HG03103 (cell line): ENCODE data around the gene GSTA2.
"Not testable (repeated sequence)": the region's sequence is repeated elsewhere in the genome, so short reads cannot be mapped to it uniquely, and the experiment has no call there.

ENCODE experiments used
- ATAC-seq: cut with Tn5 transposase; IDR thresholded peaks from one replicate; pipeline ENCODE4 v1.9.1; 2021; ENCODE audit warnings: low read depth; ENCODE audit not compliant: unreplicated experiment

Gene GSTA2

GRCh38 chr6:52763322-52763916, at the start of gene GSTA2:
Gene GSTA2, minus strand, starts transcription at chr6:52763475. Its CDS starts 5,528 bp downstream, at chr6:52757947.
- ATAC-seq = not testable (repeated sequence)

DNA sequence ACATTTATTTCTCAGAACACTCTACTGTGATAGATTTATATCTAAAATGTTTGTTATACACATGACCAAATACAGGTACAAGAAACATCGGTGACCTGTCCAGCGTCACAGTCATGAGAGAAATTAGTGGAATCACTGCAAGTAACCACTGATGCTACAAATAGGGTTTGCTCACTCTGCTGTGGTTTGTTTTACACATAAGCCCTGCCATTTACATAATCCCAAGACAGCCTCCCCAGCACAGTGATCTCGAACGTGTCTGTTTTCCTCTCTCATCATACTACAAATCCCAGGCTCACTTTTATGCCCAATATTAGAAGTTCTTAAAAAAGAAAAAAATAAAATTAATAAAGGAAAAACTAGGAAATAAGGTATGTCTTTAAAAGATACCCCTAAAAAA, 46.5 kb upstream of the GSTA2 start:
- not testable (repeated sequence) for ATAC-seq

DNA sequence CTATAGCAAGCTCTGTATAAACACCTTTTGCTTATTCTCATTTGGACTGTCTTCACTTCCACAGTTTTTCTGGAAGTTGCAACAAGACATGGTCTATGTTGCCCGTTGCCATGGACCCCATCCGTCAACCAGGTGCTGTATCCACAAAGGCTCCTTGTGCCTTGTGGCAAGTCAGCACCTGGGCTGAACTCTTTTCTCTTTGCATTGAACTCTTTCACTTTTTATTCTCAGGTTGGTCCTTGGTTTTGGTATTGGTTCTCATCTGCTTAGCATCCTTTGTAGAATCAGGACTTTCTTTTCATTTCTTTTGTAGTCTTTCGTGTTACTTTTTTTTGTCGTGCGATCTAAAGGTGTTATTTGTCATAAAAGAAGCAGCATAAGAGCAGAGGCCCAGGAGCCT, 45.4 kb upstream of the GSTA2 start:
- ATAC-seq = no peak

DNA sequence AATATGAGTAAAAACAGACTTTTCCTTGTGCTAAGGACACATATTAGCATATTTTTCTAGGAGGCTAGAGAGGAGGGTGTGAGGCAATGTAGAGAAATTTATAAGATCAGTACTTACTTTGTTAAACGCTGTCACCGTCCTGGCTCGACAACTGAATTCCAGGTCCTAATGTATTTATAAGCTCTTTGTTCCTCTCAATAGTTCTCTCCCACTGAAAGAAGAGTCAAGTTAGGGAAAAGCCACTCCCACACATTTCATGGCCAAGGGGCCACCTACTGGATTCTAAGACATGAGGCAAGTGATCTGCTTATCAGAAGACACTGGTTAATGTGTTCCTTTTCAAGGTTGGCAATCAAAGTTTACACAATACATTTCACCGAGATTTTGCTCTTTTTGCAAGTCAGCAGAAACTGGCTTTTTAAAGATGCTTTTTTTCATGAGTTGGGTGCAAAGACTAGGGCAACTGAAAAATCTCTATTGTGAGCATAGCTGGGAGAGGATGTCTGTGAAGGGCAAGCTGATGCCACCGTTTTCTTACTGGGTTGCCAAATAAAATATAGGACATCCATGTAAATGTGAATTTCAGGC, 40.5 kb upstream of the GSTA2 start, which contains the start of gene GSTA1:
GSTA1 (minus strand) TSS at position 149 of the 588 bp plus-strand sequence. CDS start 4,549 bp downstream, outside the sequence.
- ATAC-seq = not testable (repeated sequence)

GRCh38 chr6:52802806-52803205, 39.5 kb upstream of the GSTA2 start:
- no peak for ATAC-seq

GRCh38 chr6:52801188-52801841, 38.0 kb upstream of the GSTA2 start:
- ATAC-seq = no peak

DNA sequence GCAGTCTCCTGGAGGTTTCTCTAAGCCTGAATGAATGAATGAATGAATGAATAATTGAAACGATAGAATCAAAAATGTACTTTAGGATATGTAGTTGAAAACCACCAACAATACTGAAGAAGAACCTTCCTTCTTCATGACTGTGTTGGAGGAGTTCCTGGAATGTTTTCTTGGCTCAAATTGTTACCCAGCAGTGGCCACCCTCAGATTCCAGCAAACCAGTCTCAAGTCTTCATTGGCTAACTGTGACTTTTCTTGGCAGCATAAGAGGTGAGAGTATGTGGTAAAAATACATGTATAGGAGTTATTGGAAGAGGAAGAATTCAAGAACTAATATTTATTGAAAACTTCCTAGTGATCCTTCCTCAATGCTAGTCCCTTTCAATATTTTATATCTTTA, 36.0 kb upstream of the GSTA2 start:
- not testable (repeated sequence) for ATAC-seq

DNA sequence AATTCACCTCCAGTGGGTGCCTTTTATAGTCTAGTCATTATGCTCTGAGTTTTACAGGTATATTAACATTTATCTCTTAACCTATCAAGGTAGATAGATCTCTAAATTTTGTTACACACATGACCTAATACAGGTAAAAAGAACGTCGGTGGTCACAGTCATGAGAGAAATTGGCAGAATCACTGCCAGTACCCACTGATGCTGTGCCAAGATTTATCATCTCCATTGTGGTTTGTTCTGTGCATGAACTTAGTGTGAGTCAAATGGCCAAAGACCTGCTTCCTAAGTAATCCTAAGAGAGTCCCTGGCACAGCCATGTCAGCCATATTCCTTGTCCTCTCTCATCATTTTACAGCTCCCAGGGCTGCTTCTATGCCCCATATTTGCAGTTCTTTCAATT, 31.1 kb upstream of the GSTA2 start:
- ATAC-seq = not testable (repeated sequence)

- no peak for ATAC-seq
Measured at GRCh38 chr6:52790861-52791260, 27.6 kb upstream of the GSTA2 start.

DNA sequence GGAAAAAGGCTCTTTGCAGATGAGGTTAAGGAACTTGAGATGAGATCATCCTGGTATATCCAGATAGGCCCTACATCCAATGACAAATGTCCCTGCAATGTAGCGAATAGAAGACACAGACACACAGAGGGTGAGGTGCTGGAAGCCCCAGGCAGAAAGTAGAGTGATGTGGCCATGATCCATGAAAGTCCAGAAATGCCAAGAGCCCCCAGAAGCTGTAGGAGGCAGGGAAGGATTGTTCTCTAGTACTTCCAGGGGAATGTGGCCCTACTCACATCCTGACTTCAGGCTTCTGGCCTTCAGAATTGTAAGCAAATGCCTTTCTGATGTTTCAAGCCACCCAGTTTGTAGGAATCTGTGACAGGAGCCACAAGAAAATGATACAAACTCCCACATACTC, 26.4 kb upstream of the GSTA2 start:
- not testable (repeated sequence) for ATAC-seq

GRCh38 chr6:52788478-52788877, 25.2 kb upstream of the GSTA2 start:
- no peak for ATAC-seq

DNA sequence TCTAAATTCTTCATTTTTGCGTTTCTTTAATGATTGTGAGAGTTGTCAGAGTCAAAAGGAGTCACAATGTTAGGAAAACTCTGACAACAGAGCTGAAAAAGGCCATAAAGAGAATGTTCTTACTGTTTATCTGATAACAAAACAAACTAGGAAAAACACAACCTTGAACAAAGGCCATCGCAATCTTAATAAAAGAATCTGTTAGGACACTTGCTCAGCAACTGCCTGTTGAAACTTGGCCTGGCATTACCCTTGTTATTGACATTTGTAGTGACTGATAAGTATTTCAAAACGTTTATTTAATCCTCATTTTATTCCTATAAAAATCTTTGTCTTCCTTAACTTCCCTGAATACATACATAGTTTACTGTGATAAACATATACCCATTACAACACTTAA, 24.6 kb upstream of the GSTA2 start:
- ATAC-seq = no peak

GRCh38 chr6:52786249-52786956, 23.1 kb upstream of the GSTA2 start:
- no peak for ATAC-seq

DNA sequence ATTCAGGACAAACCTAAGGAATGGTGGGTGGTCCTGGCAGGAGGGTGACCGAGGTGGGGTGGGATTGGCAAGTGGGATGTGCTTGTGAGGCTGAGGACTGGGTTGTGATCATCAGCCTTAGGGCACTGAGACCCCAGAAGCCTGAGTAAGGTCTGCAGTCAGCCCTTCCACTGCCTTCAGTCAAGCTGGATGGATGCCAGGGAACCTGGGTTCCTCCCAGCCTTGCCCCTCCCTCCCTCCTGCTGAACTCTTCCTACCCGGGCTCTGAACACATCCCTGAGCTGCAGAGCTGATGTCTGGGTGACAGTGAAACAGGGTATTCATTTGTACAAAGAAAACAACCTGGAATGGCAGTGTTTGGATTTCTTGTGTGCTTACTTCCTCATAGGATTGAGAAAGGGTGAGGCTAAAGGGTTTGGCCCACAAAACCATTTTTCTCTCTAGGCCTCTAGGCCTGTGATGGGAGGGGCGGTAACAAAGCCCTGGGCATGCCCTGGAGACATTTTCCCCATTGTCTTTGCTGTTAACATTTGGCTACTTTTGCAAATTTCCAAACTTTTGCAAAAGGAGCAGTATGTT, 19.5 kb upstream of the GSTA2 start:
- ATAC-seq = not testable (repeated sequence)

DNA sequence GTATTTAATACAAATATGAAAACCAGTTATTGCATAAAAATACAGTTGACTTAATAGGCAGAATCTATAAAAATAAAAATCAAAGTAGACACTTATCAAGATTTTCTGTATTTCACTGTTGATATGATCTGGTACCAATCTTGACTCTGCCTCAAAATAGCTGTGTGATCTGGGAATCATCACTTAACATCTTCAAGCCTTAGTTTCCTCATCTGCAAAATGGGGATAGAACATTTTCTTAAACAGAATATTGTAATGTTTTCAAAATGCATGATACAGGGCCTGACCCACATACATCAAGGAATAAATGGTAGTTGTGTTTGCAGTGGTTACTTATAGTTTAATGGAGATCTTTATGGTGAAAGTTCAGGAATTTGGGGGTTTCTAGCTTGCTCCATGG, 18.9 kb upstream of the GSTA2 start:
- not testable (repeated sequence) for ATAC-seq

DNA sequence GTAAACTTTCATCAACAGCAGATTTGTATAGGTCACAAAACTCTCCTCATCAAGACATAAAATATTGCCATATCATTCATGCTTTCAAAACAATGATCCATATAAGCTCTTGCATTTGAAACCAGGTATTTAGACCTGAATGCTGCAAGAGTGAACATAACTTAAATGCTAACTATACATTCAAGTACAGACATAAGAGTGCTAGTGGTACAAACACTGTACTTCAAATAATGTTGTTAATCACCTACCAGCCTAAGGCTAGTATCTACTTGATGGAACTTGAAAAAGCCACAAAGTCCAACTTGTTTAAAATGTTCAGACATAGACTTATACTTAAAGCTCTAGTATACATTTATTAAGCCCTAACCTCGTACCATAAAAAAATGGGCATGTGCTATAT, 16.0 kb upstream of the GSTA2 start:
- no peak for ATAC-seq

DNA sequence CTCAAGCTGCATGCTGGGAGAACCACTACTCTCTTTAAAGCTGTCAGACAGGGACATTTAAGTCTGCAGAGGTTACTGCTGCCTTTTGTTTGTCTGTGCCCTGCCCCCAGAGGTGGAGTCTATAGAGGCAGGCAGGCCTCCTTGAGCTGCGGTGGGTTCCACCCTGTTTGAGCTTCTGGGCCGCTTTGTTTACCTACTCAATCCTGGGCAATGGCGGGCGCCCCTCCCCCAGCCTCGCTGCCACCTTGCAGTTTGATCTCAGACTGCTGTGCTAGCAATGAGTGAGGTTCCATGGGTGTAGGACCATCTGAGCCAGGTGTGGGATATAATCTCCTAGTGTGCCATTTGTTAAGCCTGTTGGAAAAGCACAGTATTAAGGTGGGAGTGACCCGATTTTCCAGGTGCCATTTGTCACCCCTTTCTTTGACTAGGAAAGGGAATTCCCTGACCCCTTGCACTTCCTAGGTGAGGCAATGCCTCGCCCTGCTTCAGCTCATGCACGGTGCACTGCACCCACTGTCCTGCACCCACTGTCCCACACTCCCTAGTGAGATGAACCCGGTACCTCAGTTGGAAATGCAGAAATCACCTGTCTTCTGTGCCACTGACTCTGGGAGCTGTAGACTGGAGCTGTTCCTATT, 13.6 kb upstream of the GSTA2 start:
- not testable (repeated sequence) for ATAC-seq

GRCh38 chr6:52769399-52769798, 6.1 kb upstream of the GSTA2 start:
- not testable (repeated sequence) for ATAC-seq

DNA sequence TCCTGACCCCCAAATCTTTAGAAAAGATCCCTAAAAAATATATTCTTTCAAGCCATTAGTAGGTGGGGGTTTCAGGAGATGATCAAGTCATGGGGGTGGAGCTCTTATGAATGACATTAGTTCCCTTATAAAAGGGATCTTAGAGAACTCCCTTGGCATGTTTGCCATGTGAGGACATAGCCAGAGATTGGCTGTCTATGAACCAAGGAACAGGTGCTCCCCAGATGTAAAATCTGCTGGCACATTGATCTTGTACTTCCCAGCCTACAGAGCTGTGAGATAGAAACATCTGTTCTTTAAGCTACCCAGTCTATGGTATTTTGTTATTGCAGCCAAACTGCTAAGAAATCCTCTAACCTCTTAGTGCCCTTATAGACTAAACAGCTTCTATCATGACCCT, 4.4 kb upstream of the GSTA2 start:
- ATAC-seq = not testable (repeated sequence)
